Suprapubic skin (tissue), 4 donors: ENCODE data around the gene WTIP. TPM values are rescaled to one million over a fixed set of nuclear protein-coding genes. Genes with fewer than 3 reads are reported as not detected.

ENCODE experiments used
- DNase-seq, 2 donors: peaks; one replicate each; pipeline ENCODE4 v3.0.0-alpha.2; 2019; ENCODE audit warnings: low spot score in 2 of 2
- H3K27ac ChIP-seq: fragments of 200-600 bp; sonication (generic); one replicate; pipeline ENCODE4 v1.5.1; 2019
- H3K27me3 ChIP-seq: fragments of 200-600 bp; sonication (generic); one replicate; pipeline ENCODE4 v1.5.1; 2019
- H3K36me3 ChIP-seq: fragments of 200-600 bp; sonication (generic); one replicate; pipeline ENCODE4 v1.5.1; 2019
- H3K4me1 ChIP-seq: fragments of 200-600 bp; sonication (generic); one replicate; pipeline ENCODE4 v1.5.1; 2019
- H3K4me3 ChIP-seq: fragments of 200-600 bp; sonication (generic); one replicate; pipeline ENCODE4 v1.5.1; 2019; ENCODE audit warnings: mild to moderate bottlenecking
- H3K9me3 ChIP-seq: fragments of 200-600 bp; sonication (generic); one replicate; pipeline ENCODE4 v1.5.1; 2019
- CTCF ChIP-seq, 2 donors: fragments of 200-600 bp in 1 of 2; fragments of 450-650 bp in 1 of 2; sonication (generic) in 1 of 2; IDR thresholded peaks; one replicate each; pipeline ENCODE4 v1.5.1; 2016 to 2019; ENCODE audit warnings: antibody characterized with exemption in 2 of 2, mild to moderate bottlenecking in 1 of 2, moderate library complexity in 1 of 2
- EP300 ChIP-seq: sonication (generic); formaldehyde crosslinking; IDR thresholded peaks from one replicate; pipeline ENCODE4 v1.6.1; 2017; ENCODE audit warnings: antibody characterized with exemption
- POLR2A ChIP-seq, 2 donors: fragments of 450-650 bp; IDR thresholded peaks; one replicate each; pipeline ENCODE4 v1.6.1; 2017; ENCODE audit warnings: antibody characterized with exemption in 2 of 2, mild to moderate bottlenecking in 2 of 2, moderate library complexity in 2 of 2
- POLR2AphosphoS5 ChIP-seq, 3 donors: sonication (generic); formaldehyde crosslinking; IDR thresholded peaks; one replicate each; pipeline ENCODE4 v1.6.1; 2017; ENCODE audit warnings: antibody characterized with exemption in 3 of 3
- WGBS: methylation state at CpG from one replicate; pipeline ENCODE4 v1.1.5; 2018; 5-methylcytosine and 5-hydroxymethylcytosine counted together
- total RNA-seq, 4 donors: library from RNA; depleted of rRNA; stranded (reverse); fragments of >200 nt; gene quantifications; one replicate each; pipeline ENCODE4 v1.1.0, GENCODE V29; 2016

The WTIP gene
- total RNA-seq, 4 donors from 2014 or later, result 8.7 to 15.7 (median 12.5) TPM

GRCh38 chr19:34556488-34556887 is 74.9 kb downstream of the WTIP start:
- Histone ChIP-seq H3K4me3 (no peak overlapping the region), H3K27me3 (peaks cover 3% of the 10 kb centered on the region), H3K4me1 (no peaks in the 10 kb centered on the region), H3K36me3 (no peaks in the 10 kb centered on the region), H3K27ac (no peak overlapping the region), H3K9me3 (no peaks in the 10 kb centered on the region)
- WGBS, result 11% methylated on average over 3 of the region's 3 CpGs
- DNase-seq, result no peak
- TF ChIP-seq CTCF (IDR thresholded peaks at IDR 0.05) (peak in 1 of 2 donors; percentile 28), POLR2AphosphoS5 (IDR thresholded peaks at IDR 0.05) (no peak)

GRCh38 chr19:34559045-34559444 is 77.5 kb downstream of the WTIP start:
- DNase-seq, result no peak
- no peak for TF ChIP-seq EP300
- TF ChIP-seq CTCF (IDR thresholded peaks at IDR 0.05), result no peak
- no peak for TF ChIP-seq POLR2A (IDR thresholded peaks at IDR 0.05)
- no peak for TF ChIP-seq POLR2AphosphoS5 (IDR thresholded peaks at IDR 0.05)
- no peaks in the 10 kb centered on the region for H3K4me1 ChIP-seq
- 62% methylated on average over 12 of the region's 12 CpGs for WGBS
- no peaks in the 10 kb centered on the region for H3K9me3 ChIP-seq
- H3K27me3 ChIP-seq, result peaks cover 3% of the 10 kb centered on the region
- no peak overlapping the region for H3K4me3 ChIP-seq
- H3K36me3 ChIP-seq, result no peaks in the 10 kb centered on the region
- no peak overlapping the region for H3K27ac ChIP-seq

GRCh38 chr19:34560229-34560628 is 78.7 kb downstream of the WTIP start:
- whole genome bisulfite sequencing, result 54% methylated on average over 6 of the region's 6 CpGs
- no peak for DNase-seq

More at GRCh38 chr19:34560229-34560628, 78.7 kb downstream of the WTIP start:
- TF ChIP-seq EP300 (no peak), POLR2AphosphoS5 (IDR thresholded peaks at IDR 0.05) (no peak), CTCF (IDR thresholded peaks at IDR 0.05) (no peak)
- no peak overlapping the region for H3K4me3 ChIP-seq
- no peaks in the 10 kb centered on the region for H3K9me3 ChIP-seq
- peaks cover 3% of the 10 kb centered on the region for H3K27me3 ChIP-seq
- H3K36me3 ChIP-seq, result no peaks in the 10 kb centered on the region
- no peak overlapping the region for H3K27ac ChIP-seq
- H3K4me1 ChIP-seq, result no peaks in the 10 kb centered on the region

Other genes with a start within 250 kb of the WTIP start
- gene GARRE1, start 227.2 kb upstream of the WTIP start, total RNA-seq, result 10 to 100 TPM; 24.3 to 37.3 (median 31.0) TPM
- 100 to 1,000 TPM in 3 of 4 donors, 10 to 100 TPM in 1; 75.8 to 219 (median 180) TPM for gene GPI, start 116.6 kb upstream of the WTIP start, total RNA-seq
- 10 to 100 TPM in 3 of 4 donors, 1 to 10 TPM in 1; 5.9 to 20.3 (median 14.7) TPM for gene PDCD2L, start 77.4 kb upstream of the WTIP start, total RNA-seq
- 10 to 100 TPM; 60.5 to 98.6 (median 84.7) TPM for gene UBA2, start 53.4 kb upstream of the WTIP start, total RNA-seq
- 10 to 100 TPM in 1 of 4 donors, 1 to 10 TPM in 2, under 1 TPM in 1; 0.18 to 12.1 (median 4.5) TPM for gene SCGB2B2, start 195.4 kb downstream of the WTIP start, total RNA-seq
- gene ZNF302, start 195.9 kb downstream of the WTIP start, total RNA-seq, result 10 to 100 TPM in 3 of 4 donors, 1 to 10 TPM in 1; 9.8 to 33.8 (median 21.4) TPM